RWPE2 (cell line): ENCODE measurements around the gene GALNT10.

ENCODE experiments used
- ATAC-seq: fragments of 200-7000 bp; cut with Tn5 transposase; 3 replicates; pipeline ENCODE4 v1.9.1; 2021; ENCODE audit warnings: low read depth
- DNase-seq: peaks from one replicate; pipeline ENCODE4 v3.0.0-alpha.2; 2020; ENCODE audit warnings: low spot score
- H3K27ac ChIP-seq: fragments of 450-650 bp; 2 replicates; pipeline ENCODE4 v1.5.1; 2017; ENCODE audit warnings: mild to moderate bottlenecking; ENCODE audit not compliant: poor library complexity, severe bottlenecking
- H3K27me3 ChIP-seq: fragments of 250-450 bp; sonication (Bioruptor Pico); 2 replicates; pipeline ENCODE4 v1.5.1; 2021; ENCODE audit warnings: mild to moderate bottlenecking, moderate library complexity; ENCODE audit not compliant: insufficient read depth, poor library complexity, severe bottlenecking
- H3K36me3 ChIP-seq: fragments of 250-450 bp; sonication (Bioruptor Pico); 2 replicates; pipeline ENCODE4 v1.5.1; 2020; ENCODE audit warnings: low read depth, mild to moderate bottlenecking, moderate library complexity
- H3K4me1 ChIP-seq: fragments of 250-450 bp; sonication (Bioruptor Pico); 2 replicates; pipeline ENCODE4 v1.5.1; 2021; ENCODE audit warnings: mild to moderate bottlenecking, moderate library complexity; ENCODE audit not compliant: insufficient read depth, poor library complexity, severe bottlenecking
- H3K4me3 ChIP-seq: fragments of 250-450 bp; sonication (Bioruptor Pico); 2 replicates; pipeline ENCODE4 v1.5.1; 2021; ENCODE audit warnings: mild to moderate bottlenecking, moderate library complexity; ENCODE audit not compliant: severe bottlenecking
- H3K9me3 ChIP-seq: fragments of 250-450 bp; sonication (Bioruptor Pico); 2 replicates; pipeline ENCODE4 v1.5.1; 2021; ENCODE audit warnings: mild to moderate bottlenecking, moderate library complexity; ENCODE audit not compliant: severe bottlenecking
- TF ChIP-seq, protein P1 (sequence below): fragments of 450-650 bp; IDR thresholded peaks from one replicate; pipeline ENCODE4 v1.5.1; 2017; ENCODE audit warnings: mild to moderate bottlenecking, moderate library complexity; ENCODE audit not compliant: poor library complexity, severe bottlenecking

Gene GALNT10

DNA sequence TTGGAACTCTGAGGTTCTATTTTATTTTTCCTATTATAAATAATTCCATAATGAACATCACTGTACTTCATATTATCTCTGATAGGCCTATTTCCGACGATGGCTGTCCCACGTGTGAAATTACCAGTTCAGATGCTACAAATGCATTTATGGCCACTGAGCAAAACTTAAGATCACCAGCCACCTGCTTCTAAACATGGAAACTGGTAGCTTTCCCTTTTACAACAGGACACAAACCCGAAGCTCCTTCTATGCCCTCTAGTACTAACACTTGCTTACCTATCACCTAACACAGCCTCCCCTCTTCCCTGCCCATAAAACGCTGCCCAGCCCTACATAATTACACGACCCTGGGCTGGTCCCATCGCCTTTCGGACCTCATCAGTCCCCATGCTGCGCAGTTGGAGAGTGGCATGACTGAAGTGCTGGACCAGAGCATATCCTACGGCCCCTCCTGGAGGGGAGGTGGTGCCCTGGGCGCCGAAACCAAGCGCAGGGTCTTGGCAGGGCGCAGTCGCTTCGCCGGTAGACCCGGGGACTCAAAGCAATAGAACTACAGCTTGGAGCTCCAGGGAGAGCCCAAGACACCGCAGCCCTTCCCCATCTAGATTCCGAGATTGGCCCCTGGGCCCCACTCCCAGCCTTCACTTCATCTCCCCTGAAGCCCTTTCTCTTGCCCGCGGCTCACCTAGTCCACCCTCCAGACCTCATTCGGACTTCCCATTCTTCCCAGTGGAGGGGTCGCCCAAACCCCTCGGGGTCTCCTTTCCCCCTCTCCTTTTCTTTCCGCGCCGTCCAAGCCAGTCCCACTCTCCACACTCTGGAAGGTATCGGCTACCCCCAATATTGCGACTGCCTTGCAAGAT is 254.3 kb downstream of the GALNT10 start:
- H3K4me1 ChIP-seq: peaks cover 22% of the 10 kb centered on the region
- no peaks in the 10 kb centered on the region for H3K27me3 ChIP-seq
- TF ChIP-seq, protein P1, sequence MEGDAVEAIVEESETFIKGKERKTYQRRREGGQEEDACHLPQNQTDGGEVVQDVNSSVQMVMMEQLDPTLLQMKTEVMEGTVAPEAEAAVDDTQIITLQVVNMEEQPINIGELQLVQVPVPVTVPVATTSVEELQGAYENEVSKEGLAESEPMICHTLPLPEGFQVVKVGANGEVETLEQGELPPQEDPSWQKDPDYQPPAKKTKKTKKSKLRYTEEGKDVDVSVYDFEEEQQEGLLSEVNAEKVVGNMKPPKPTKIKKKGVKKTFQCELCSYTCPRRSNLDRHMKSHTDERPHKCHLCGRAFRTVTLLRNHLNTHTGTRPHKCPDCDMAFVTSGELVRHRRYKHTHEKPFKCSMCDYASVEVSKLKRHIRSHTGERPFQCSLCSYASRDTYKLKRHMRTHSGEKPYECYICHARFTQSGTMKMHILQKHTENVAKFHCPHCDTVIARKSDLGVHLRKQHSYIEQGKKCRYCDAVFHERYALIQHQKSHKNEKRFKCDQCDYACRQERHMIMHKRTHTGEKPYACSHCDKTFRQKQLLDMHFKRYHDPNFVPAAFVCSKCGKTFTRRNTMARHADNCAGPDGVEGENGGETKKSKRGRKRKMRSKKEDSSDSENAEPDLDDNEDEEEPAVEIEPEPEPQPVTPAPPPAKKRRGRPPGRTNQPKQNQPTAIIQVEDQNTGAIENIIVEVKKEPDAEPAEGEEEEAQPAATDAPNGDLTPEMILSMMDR: no peak
- peak overlapping the region; percentile 46 for H3K27ac ChIP-seq
- no peaks in the 10 kb centered on the region for H3K9me3 ChIP-seq
- ATAC-seq (peak; percentile 32), DNase-seq (no peak)
- peak overlapping the region; percentile 79 for H3K4me3 ChIP-seq
- H3K36me3 ChIP-seq: peaks cover 36% of the 10 kb centered on the region

DNA sequence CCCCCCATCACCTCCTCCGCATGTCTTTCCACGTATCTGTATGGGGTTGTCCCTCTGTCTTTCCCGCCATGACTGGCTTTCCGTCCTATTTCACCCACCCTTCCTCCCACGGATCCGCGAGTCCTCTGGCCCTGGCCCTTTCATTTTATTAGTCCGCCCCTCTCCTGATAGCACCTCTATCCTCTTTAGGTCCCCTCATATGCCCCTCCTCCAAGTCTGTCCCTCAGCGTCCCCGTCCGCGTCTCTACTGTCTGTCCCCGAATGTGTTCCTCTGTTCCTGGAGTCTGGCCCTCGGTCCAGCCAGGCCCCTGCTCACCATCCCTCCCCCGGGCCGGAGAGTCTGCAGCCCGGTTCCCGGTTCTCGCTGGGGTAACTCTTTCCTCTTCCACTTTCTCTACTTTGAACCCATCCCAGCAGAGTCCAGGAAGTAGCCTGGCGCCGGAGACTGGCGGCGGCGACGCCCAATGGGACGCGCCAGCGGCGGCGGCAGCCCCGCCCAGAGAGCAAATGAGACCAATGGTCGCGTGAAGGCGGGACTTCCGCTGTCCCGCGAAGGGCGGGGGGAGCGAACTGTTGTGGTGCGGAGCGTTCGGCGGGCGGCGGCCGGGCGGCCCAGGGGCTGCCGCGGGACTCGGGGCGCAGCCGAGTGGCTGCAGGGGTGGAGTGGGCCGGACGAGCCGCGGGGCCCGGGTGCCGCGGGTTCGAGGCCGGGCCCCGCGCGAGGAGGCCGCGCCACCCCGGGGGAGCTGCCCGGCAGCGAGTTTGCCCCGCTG is 255.1 kb downstream of the GALNT10 start, which contains the start of gene SAP30L:
Gene SAP30L, plus strand, starts transcription at position 576 of the 773 bp plus-strand sequence. CDS start 608 bp downstream, outside the sequence.
- peak within 1 kb of the TSS; percentile 46 for H3K27ac ChIP-seq
- DNase-seq: peak; percentile 93
- ATAC-seq: peak; percentile 87
- TF ChIP-seq, protein P1: no peak
- peak within 1 kb of the TSS; percentile 79 for H3K4me3 ChIP-seq
- no peaks in the 10 kb centered on the region for H3K27me3 ChIP-seq
- H3K4me1 ChIP-seq: peaks cover 22% of the 10 kb centered on the region
- H3K36me3 ChIP-seq: peaks cover 30% of the 10 kb centered on the region
- H3K9me3 ChIP-seq: no peaks in the 10 kb centered on the region

DNA sequence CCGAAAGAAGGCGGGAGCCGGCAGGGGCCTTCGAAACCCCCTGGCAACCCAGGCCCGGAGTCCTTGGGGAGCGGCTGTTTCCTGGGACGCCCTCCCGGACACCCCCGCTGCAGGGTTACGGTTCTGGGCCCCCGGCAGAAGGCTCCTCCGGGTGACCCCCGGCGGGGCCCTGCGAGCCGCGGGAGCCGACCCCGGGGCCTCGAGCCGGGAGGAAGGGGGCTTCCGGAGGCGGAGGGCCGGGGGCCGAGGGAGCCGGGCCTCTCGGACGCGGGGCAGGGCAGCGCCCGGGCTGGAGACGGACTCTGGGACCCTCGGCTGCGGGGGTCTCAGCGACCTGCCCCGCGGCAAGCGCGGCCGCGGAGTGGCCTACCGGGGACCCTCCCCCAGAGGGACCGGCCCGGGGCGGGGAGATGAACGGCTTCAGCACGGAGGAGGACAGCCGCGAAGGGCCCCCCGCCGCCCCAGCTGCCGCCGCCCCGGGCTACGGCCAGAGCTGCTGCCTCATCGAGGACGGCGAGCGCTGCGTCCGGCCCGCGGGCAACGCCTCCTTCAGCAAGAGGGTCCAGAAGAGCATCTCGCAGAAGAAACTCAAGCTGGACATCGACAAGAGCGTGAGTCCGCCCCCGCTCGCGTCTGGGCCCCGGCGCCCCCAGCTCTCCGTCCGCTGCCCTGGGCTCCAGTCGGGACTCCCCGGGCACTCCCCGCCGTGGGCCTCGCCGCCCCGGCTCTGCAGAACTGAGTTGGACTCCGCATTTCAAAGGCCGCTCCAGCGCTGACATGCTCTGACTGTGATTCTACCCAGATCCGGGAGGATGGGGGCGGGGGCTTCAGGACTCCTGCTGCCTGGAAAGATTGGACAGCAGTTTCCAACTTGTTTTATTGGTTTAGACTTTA is 255.9 kb downstream of the GALNT10 start:
- Histone ChIP-seq H3K27ac (peak overlapping the region; percentile 46), H3K36me3 (peaks cover 27% of the 10 kb centered on the region), H3K9me3 (no peaks in the 10 kb centered on the region), H3K4me1 (peaks cover 22% of the 10 kb centered on the region), H3K4me3 (peak overlapping the region; percentile 79), H3K27me3 (no peaks in the 10 kb centered on the region)
- DNase-seq: peak; percentile 82
- TF ChIP-seq, protein P1: no peak
- ATAC-seq: peak; percentile 44

DNA sequence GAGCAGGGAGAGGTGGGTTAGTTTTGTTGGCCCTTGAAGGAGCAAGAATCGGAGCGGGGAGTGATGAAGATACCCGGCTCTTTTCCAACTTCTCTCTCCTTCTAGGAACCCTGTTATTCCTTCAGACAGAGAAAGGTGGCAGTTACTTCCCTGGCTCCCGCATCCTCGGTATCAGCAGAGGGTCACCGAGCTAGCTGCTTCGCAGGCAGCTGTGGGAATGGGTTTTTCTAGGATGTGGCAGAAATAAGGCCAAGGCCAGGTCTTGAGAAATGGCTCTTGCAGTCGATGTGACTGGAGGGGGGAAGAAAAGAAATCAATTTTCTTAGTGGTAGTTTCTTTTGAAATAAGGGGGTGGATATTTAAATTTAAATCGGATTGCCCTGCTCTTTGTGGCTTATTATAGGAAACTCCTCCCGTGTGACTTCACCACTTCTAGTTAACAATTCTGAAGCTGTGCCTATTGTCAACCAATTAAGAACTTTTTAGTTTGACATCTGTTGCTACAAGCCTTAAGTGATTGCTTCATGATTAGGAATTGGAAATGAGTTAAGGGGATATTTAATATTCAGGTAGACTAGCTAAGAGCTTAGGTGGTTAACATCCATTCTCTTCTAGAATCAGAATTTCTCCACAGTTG is 256.7 kb downstream of the GALNT10 start:
- Histone ChIP-seq H3K36me3 (peaks cover 24% of the 10 kb centered on the region), H3K27me3 (no peaks in the 10 kb centered on the region), H3K4me3 (peak overlapping the region; percentile 79), H3K9me3 (no peaks in the 10 kb centered on the region), H3K27ac (peak overlapping the region; percentile 46), H3K4me1 (peaks cover 22% of the 10 kb centered on the region)
- DNase-seq (no peak), ATAC-seq (peak; percentile 0; the same call in 1 of the 3 replicates)
- TF ChIP-seq, protein P1: no peak
